OCI-LY1 (cell line): ENCODE measurements around the gene MRPL58.

Experiments
- EZH2 ChIP-seq: fragments of 200-600 bp; sonication (generic), shearing (Covaris generic); IDR thresholded peaks from 2 replicates; pipeline ENCODE4 v1.8.0; 2017; ENCODE audit warnings: borderline replicate concordance, mixed run types, mild to moderate bottlenecking, antibody characterized with exemption, low read length, moderate library complexity, mixed read lengths
- TF ChIP-seq, protein P1 (sequence below): fragments of 200-600 bp; sonication (generic), shearing (Covaris generic); IDR thresholded peaks from 2 replicates; pipeline ENCODE4 v1.5.1; 2017; ENCODE audit warnings: mild to moderate bottlenecking, antibody characterized with exemption, low read length, moderate library complexity, mixed read lengths

DNA sequence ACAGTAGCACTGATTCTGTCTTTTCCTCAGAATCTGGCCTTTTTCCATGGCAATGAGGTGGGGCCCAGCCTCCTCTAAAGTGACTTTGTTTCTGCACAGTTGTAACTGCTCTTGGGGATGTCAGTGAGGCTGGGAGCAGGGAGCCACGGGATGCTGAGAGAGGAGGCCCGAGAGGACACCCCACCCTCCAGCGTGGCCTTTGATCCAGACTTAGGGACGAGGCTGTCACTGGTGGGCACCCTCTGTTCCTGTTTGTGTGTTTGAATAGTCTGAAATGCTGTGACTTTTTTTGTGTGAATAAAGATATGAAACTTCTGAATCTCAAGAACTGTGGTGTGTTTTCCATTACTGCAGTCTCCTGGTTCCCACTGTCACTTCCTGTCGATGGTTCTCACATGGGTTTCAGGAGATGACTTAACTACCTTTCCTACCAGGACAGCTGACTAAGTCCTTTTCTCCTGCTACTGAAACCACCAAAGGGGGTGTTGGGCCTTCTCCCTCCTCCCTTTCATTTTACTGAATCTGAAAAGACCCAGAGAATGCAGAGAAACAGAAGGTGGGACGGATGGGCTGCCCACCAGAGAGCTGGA lies 53.2 kb downstream of the MRPL58 start:
- TF ChIP-seq, protein P1, sequence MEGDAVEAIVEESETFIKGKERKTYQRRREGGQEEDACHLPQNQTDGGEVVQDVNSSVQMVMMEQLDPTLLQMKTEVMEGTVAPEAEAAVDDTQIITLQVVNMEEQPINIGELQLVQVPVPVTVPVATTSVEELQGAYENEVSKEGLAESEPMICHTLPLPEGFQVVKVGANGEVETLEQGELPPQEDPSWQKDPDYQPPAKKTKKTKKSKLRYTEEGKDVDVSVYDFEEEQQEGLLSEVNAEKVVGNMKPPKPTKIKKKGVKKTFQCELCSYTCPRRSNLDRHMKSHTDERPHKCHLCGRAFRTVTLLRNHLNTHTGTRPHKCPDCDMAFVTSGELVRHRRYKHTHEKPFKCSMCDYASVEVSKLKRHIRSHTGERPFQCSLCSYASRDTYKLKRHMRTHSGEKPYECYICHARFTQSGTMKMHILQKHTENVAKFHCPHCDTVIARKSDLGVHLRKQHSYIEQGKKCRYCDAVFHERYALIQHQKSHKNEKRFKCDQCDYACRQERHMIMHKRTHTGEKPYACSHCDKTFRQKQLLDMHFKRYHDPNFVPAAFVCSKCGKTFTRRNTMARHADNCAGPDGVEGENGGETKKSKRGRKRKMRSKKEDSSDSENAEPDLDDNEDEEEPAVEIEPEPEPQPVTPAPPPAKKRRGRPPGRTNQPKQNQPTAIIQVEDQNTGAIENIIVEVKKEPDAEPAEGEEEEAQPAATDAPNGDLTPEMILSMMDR, result no peak
- TF ChIP-seq EZH2, result no peak
